ENCODE data around the gene PALS1. TPM values are rescaled to one million over a fixed set of nuclear protein-coding genes. Genes with fewer than 3 reads are reported as not detected.

The PALS1 gene
- total and polyA plus RNA-seq, 3 donors from 2014 or later, result 13.5 to 27.3 (median 25.4) TPM

- no peaks in the 10 kb centered on the region for H3K36me3 ChIP-seq (ENCODE audit: low read depth, missing control alignments)
- H3K4me1 ChIP-seq, result peaks cover 9% of the 10 kb centered on the region
- no peaks in the 10 kb centered on the region for H3K9me3 ChIP-seq
- no peaks in the 10 kb centered on the region for H3K27me3 ChIP-seq
- DNase-seq, result no peak
- H3K27ac ChIP-seq, result no peak overlapping the region
- WGBS, 2 donors, result 70 to 75% methylated on average over 14 of the region's 14 CpGs
- peak overlapping the region in 1 of 2 donors; percentile 93 for H3K4me3 ChIP-seq
- intact Hi-C loops (cut with DNase I; ENCODE audit: low total_unique reads), result no loop called here
- no peak for TF ChIP-seq POLR2A (IDR thresholded peaks at IDR 0.05)
- TF ChIP-seq, protein P1, sequence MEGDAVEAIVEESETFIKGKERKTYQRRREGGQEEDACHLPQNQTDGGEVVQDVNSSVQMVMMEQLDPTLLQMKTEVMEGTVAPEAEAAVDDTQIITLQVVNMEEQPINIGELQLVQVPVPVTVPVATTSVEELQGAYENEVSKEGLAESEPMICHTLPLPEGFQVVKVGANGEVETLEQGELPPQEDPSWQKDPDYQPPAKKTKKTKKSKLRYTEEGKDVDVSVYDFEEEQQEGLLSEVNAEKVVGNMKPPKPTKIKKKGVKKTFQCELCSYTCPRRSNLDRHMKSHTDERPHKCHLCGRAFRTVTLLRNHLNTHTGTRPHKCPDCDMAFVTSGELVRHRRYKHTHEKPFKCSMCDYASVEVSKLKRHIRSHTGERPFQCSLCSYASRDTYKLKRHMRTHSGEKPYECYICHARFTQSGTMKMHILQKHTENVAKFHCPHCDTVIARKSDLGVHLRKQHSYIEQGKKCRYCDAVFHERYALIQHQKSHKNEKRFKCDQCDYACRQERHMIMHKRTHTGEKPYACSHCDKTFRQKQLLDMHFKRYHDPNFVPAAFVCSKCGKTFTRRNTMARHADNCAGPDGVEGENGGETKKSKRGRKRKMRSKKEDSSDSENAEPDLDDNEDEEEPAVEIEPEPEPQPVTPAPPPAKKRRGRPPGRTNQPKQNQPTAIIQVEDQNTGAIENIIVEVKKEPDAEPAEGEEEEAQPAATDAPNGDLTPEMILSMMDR (IDR thresholded peaks at IDR 0.05), result no peak
These were observed 1.7 kb upstream of the PALS1 start for GRCh38 chr14:67239582-67239981.

GRCh38 chr14:67240168-67240932 is 885 bp upstream of the PALS1 start:
- 4 to 10% methylated on average over 23 of the region's 23 CpGs for WGBS, 2 donors
- TF ChIP-seq, protein P1 (IDR thresholded peaks at IDR 0.05), result no peak
- Histone ChIP-seq H3K36me3 (ENCODE audit: low read depth, missing control alignments) (no peaks in the 10 kb centered on the region), H3K9me3 (no peaks in the 10 kb centered on the region), H3K27ac (peak overlapping the region; percentile 95 to 98), H3K4me3 (peak overlapping the region; percentile 81 to 93), H3K27me3 (no peaks in the 10 kb centered on the region), H3K4me1 (peaks cover 9% of the 10 kb centered on the region)
- intact Hi-C loops (cut with DNase I; ENCODE audit: low total_unique reads), result loop anchor here (5.0 kb wide), 1 partner anchor 117 kb away; the partner anchor contains the start of gene ATP6V1D
- peak; percentile 73 for DNase-seq

DNA sequence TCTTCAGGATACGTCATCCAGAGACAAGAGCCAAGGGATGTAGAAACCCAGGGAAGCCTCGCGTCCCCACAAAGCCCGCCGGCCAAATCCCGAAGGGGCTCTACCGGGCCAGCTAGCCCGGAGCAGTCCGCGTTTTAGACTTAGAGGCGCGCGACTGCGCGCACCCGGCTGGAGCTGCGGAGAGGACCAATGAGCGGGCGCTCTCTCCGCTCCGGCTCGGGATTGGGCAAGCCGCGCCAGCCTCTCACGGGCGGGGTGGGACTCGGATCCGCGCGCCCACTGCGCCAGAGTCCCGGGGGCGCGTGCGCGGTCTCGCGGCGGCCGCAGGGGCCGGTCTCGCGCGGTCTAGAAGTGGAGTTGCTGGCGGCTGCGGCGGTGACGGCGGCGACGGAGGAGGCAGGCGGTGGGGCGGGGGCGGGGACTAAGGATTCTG is 241 bp upstream of the PALS1 start:
- H3K36me3 ChIP-seq (ENCODE audit: low read depth, missing control alignments), result no peaks in the 10 kb centered on the region
- H3K27ac ChIP-seq, result peak overlapping the region; percentile 95 to 98
- TF ChIP-seq, protein P1 (IDR thresholded peaks at IDR 0.05), result no peak
- no peak for TF ChIP-seq POLR2A (IDR thresholded peaks at IDR 0.05)
- H3K9me3 ChIP-seq, result no peaks in the 10 kb centered on the region
- H3K27me3 ChIP-seq, result no peaks in the 10 kb centered on the region
- WGBS, 2 donors, result 0% methylated on average over 10 to 54 of the region's 54 CpGs
- peaks cover 9% of the 10 kb centered on the region for H3K4me1 ChIP-seq
- H3K4me3 ChIP-seq, result peak overlapping the region; percentile 81 to 93
- DNase-seq, result peak; percentile 97
- intact Hi-C loops (cut with DNase I; ENCODE audit: low total_unique reads), result loop anchor here (5.0 kb wide), 1 partner anchor 116 kb away; the partner anchor contains the start of gene ATP6V1D

DNA sequence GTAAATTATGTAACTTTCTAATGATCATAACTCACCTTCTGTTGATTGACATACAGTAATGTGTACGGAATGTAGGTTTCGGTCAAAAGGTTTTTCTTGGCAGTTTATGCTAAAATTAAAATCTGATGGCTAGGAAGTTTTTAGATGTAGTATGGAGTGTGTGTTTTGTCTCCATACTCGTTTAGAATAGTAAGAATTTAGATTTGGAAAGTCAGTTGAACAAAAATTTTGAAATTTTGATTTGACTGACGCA is 859 bp downstream of the PALS1 start:
- Histone ChIP-seq H3K4me1 (peaks cover 9% of the 10 kb centered on the region), H3K4me3 (peak overlapping the region; percentile 81 to 93), H3K27me3 (no peaks in the 10 kb centered on the region), H3K9me3 (no peaks in the 10 kb centered on the region), H3K27ac (peak overlapping the region; percentile 95 to 98), H3K36me3 (ENCODE audit: low read depth, missing control alignments) (no peaks in the 10 kb centered on the region)
- DNase-seq, result no peak
- TF ChIP-seq, protein P1 (IDR thresholded peaks at IDR 0.05), result no peak
- no peak for TF ChIP-seq POLR2A (IDR thresholded peaks at IDR 0.05)
- intact Hi-C loops (cut with DNase I; ENCODE audit: low total_unique reads), result loop anchor here (5.0 kb wide), 1 partner anchor 115 kb away; the partner anchor contains the start of gene ATP6V1D
- WGBS, 2 donors, result 11 to 13% methylated on average over 4 of the region's 4 CpGs

GRCh38 chr14:67245104-67245503 is 3.9 kb downstream of the PALS1 start:
- DNase-seq, result no peak
- no peak overlapping the region for H3K27ac ChIP-seq
- H3K4me1 ChIP-seq, result peaks cover 12% of the 10 kb centered on the region
- WGBS, 2 donors, result 78 to 88% methylated on average over 1 of the region's 1 CpG
- intact Hi-C loops (cut with DNase I; ENCODE audit: low total_unique reads), result no loop called here
- no peaks in the 10 kb centered on the region for H3K27me3 ChIP-seq
- TF ChIP-seq, protein P1 (IDR thresholded peaks at IDR 0.05), result no peak
- no peak for TF ChIP-seq POLR2A (IDR thresholded peaks at IDR 0.05)
- no peaks in the 10 kb centered on the region for H3K36me3 ChIP-seq (ENCODE audit: low read depth, missing control alignments)
- H3K9me3 ChIP-seq, result no peaks in the 10 kb centered on the region
- H3K4me3 ChIP-seq, result no peak overlapping the region
